ENCODE data around the gene SRI. TPM values are rescaled to one million over a fixed set of nuclear protein-coding genes. Genes with fewer than 3 reads are reported as not detected.

The SRI gene
- total RNA-seq, 1 donor from 2014 or later, result 83.5 TPM

- Mint-ChIP-seq H3K4me1 (no peaks in the 10 kb centered on the region), H3K27ac (no peak overlapping the region), H3K9me3 (peaks cover 33% of the 10 kb centered on the region), H3K36me3 (peaks cover 10% of the 10 kb centered on the region), H3K4me3 (no peak overlapping the region), H3K27me3 (ENCODE audit: low read depth) (no peaks in the 10 kb centered on the region)
- no peak for DNase-seq (ENCODE audit: low spot score in 2 of 2, unreplicated experiment in 2 of 2)
- TF ChIP-seq CTCF (IDR thresholded peaks at IDR 0.05; ENCODE audit: unreplicated experiment), result no peak
These were observed 64.1 kb downstream of the SRI start for GRCh38 chr7:88155756-88156155.

Other genes starting within 250 kb of the SRI start
- gene STEAP4, start 86.9 kb upstream of the SRI start, total RNA-seq, result 0.09 to 0.18 TPM (median 0.16 TPM) in 3 replicates